ENCODE measurements around the gene SORBS2.

SORBS2 gene

DNA sequence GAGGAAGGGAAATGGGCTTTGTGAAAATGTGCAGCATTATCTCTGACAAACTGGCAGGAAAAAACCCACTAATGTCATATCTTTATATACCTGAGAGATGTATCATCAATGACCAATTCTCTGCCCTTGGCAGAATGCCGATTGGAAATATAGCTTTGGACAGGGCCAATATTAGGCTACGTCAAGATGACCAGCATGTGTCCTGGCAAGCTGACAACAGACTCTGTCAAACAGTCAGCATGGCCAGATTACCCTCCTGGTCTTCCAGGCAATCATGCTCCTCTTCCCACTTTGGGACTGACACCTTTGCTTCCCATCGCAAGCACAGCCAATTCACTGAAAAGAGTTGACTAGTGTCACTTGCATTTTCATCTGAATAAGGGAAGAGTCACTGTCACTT is 57.0 kb downstream of the SORBS2 start:
- H2BK120ac ChIP-seq (ENCODE audit: insufficient read depth, low read length, poor library complexity): no peak overlapping the region
- no peak overlapping the region for H4K91ac ChIP-seq (ENCODE audit: low read depth, low read length)
- no peak overlapping the region for H3K23ac ChIP-seq (ENCODE audit: low read length)
- no peak overlapping the region for H2AK5ac ChIP-seq (ENCODE audit: low read length)
- no peak overlapping the region for H4K8ac ChIP-seq (ENCODE audit: low read depth, low read length)
- no peaks in the 10 kb centered on the region for H3K9me3 ChIP-seq (ENCODE audit: insufficient read depth, low read depth, low read length)
- H3K9ac ChIP-seq (ENCODE audit: low read length): no peak overlapping the region
- no peaks in the 10 kb centered on the region for H3K36me3 ChIP-seq (ENCODE audit: control insufficient read depth in 1 of 2, insufficient read depth in 2 of 2, low read length in 2 of 2)
- H3K4me2 ChIP-seq (ENCODE audit: low read length): no peak overlapping the region
- no peaks in the 10 kb centered on the region for H3K79me1 ChIP-seq (ENCODE audit: low read length)
- H3K14ac ChIP-seq (ENCODE audit: low read length): no peak overlapping the region
- no peak overlapping the region for H3K18ac ChIP-seq (ENCODE audit: low read length)
- no peak overlapping the region for H3K4ac ChIP-seq (ENCODE audit: low read depth, low read length)
- H3K27ac ChIP-seq (ENCODE audit: low read depth, low read length): no peak overlapping the region
- H2BK5ac ChIP-seq (ENCODE audit: low read depth, low read length, poor library complexity): no peak overlapping the region
- no peak for DNase-seq
- H3K27me3 ChIP-seq (ENCODE audit: insufficient read depth, low read length): no peaks in the 10 kb centered on the region
- H2AFZ ChIP-seq (ENCODE audit: insufficient read depth, low read length, poor library complexity): no peak overlapping the region
- H3K4me1 ChIP-seq (ENCODE audit: control insufficient read depth in 1 of 2, insufficient read depth in 2 of 2, low read length in 2 of 2): no peaks in the 10 kb centered on the region
- no peaks in the 10 kb centered on the region for H3K79me2 ChIP-seq (ENCODE audit: control insufficient read depth, insufficient read depth, low read length, poor library complexity)
- no peak overlapping the region for H4K12ac ChIP-seq (ENCODE audit: low read depth, low read length)
- no peak overlapping the region for H2BK12ac ChIP-seq (ENCODE audit: low read length)
- no peak overlapping the region for H3K4me3 ChIP-seq (ENCODE audit: low read depth, low read length)
- WGBS (ENCODE audit: extremely low coverage, insufficient coverage, insufficient read length): no CpG with 5 or more reads among the region's 3 CpGs

DNA sequence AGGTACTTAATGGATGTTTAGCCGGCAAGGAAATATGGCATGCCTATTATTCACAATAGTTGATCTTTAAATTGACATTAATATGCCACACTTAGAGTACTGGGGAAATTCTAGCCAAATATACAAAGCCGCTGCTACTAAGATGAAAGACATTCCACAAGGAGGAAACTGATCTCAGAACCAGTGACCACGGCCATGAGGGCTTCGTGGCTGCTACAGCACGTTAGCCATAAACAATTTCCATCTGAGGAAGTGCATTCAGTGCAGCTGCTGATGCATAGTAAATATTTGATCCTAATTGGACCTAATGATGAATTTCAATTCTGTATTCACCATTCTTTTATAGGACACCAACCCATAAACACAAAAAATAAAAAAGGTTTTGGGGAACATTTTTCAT is 59.1 kb downstream of the SORBS2 start:
- Histone ChIP-seq H2BK5ac (ENCODE audit: low read depth, low read length, poor library complexity) (no peak overlapping the region), H2BK12ac (ENCODE audit: low read length) (no peak overlapping the region), H3K23ac (ENCODE audit: low read length) (no peak overlapping the region), H2AK5ac (ENCODE audit: low read length) (no peak overlapping the region), H3K4me3 (ENCODE audit: low read depth, low read length) (no peak overlapping the region), H3K4me2 (ENCODE audit: low read length) (no peak overlapping the region), H3K36me3 (ENCODE audit: control insufficient read depth in 1 of 2, insufficient read depth in 2 of 2, low read length in 2 of 2) (no peaks in the 10 kb centered on the region), H3K14ac (ENCODE audit: low read length) (no peak overlapping the region), H2AFZ (ENCODE audit: insufficient read depth, low read length, poor library complexity) (no peak overlapping the region), H3K27me3 (ENCODE audit: insufficient read depth, low read length) (no peaks in the 10 kb centered on the region), H2BK120ac (ENCODE audit: insufficient read depth, low read length, poor library complexity) (no peak overlapping the region), H3K9ac (ENCODE audit: low read length) (no peak overlapping the region), H3K4ac (ENCODE audit: low read depth, low read length) (no peak overlapping the region), H3K18ac (ENCODE audit: low read length) (no peak overlapping the region), H3K4me1 (ENCODE audit: control insufficient read depth in 1 of 2, insufficient read depth in 2 of 2, low read length in 2 of 2) (no peaks in the 10 kb centered on the region), H4K91ac (ENCODE audit: low read depth, low read length) (no peak overlapping the region), H4K8ac (ENCODE audit: low read depth, low read length) (no peak overlapping the region), H3K9me3 (ENCODE audit: insufficient read depth, low read depth, low read length) (no peaks in the 10 kb centered on the region), H4K12ac (ENCODE audit: low read depth, low read length) (no peak overlapping the region), H3K27ac (ENCODE audit: low read depth, low read length) (no peak overlapping the region), H3K79me2 (ENCODE audit: control insufficient read depth, insufficient read depth, low read length, poor library complexity) (no peaks in the 10 kb centered on the region), H3K79me1 (ENCODE audit: low read length) (no peaks in the 10 kb centered on the region)
- WGBS (ENCODE audit: extremely low coverage, insufficient coverage, insufficient read length): no CpG with 5 or more reads among the region's 5 CpGs
- no peak for DNase-seq

DNA sequence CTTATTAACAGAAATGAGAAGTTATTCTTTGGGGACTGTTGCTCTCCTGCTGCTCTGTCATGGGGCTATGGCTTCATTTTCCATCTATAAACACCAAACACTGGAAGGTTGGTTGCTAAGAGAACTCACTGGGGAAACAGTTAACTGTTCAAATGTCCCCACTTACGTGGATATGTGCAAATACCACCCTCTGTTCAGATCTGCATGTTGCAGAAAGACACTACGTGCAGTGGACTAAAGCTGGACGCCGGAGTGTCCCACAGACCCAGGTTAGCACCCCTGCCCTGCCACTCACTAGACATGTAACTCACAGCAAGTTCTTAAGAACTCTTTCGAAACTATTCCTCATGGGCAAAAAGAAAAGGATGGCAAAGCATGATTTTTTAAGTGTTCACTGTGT is 62.1 kb downstream of the SORBS2 start:
- H3K4me1 ChIP-seq (ENCODE audit: control insufficient read depth in 1 of 2, insufficient read depth in 2 of 2, low read length in 2 of 2): no peaks in the 10 kb centered on the region
- H3K36me3 ChIP-seq (ENCODE audit: control insufficient read depth in 1 of 2, insufficient read depth in 2 of 2, low read length in 2 of 2): no peaks in the 10 kb centered on the region
- H3K79me1 ChIP-seq (ENCODE audit: low read length): no peaks in the 10 kb centered on the region
- H3K9me3 ChIP-seq (ENCODE audit: insufficient read depth, low read depth, low read length): no peaks in the 10 kb centered on the region
- H2BK12ac ChIP-seq (ENCODE audit: low read length): no peak overlapping the region
- no peak overlapping the region for H3K4me3 ChIP-seq (ENCODE audit: low read depth, low read length)
- no peak overlapping the region for H3K14ac ChIP-seq (ENCODE audit: low read length)
- H4K8ac ChIP-seq (ENCODE audit: low read depth, low read length): no peak overlapping the region
- no peaks in the 10 kb centered on the region for H3K27me3 ChIP-seq (ENCODE audit: insufficient read depth, low read length)
- no peak for DNase-seq
- no peak overlapping the region for H4K12ac ChIP-seq (ENCODE audit: low read depth, low read length)
- no peak overlapping the region for H3K18ac ChIP-seq (ENCODE audit: low read length)
- H2BK120ac ChIP-seq (ENCODE audit: insufficient read depth, low read length, poor library complexity): no peak overlapping the region
- H2AK5ac ChIP-seq (ENCODE audit: low read length): no peak overlapping the region
- H2BK5ac ChIP-seq (ENCODE audit: low read depth, low read length, poor library complexity): no peak overlapping the region
- no peak overlapping the region for H3K4ac ChIP-seq (ENCODE audit: low read depth, low read length)
- no CpG with 5 or more reads among the region's 5 CpGs for WGBS (ENCODE audit: extremely low coverage, insufficient coverage, insufficient read length)
- H2AFZ ChIP-seq (ENCODE audit: insufficient read depth, low read length, poor library complexity): no peak overlapping the region
- no peak overlapping the region for H4K91ac ChIP-seq (ENCODE audit: low read depth, low read length)
- no peak overlapping the region for H3K23ac ChIP-seq (ENCODE audit: low read length)
- H3K79me2 ChIP-seq (ENCODE audit: control insufficient read depth, insufficient read depth, low read length, poor library complexity): no peaks in the 10 kb centered on the region
- H3K9ac ChIP-seq (ENCODE audit: low read length): no peak overlapping the region
- H3K27ac ChIP-seq (ENCODE audit: low read depth, low read length): no peak overlapping the region
- H3K4me2 ChIP-seq (ENCODE audit: low read length): no peak overlapping the region

DNA sequence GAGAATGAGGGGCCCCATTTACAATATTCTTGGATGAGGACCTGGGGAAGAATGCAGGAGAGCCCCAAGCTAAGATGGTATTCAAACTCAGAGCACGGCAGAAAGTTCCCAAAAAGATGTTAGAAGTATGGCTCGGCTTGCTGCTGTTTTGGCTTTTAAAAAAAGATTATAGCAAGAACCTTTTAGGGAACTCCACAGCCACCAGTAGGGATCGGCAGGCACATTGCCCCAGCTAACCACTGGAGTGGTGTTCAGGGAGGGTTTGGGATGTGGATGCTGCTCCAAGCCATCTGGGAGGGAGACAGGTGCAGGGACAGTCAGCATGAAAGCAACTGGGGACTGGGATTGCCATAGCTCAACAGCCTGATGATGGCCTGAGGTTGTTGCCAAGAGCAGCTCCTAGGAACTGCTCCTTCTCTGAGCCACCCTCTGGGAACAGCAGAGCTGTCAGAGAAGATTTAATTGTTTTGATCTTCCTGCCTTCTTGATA is 63.0 kb downstream of the SORBS2 start:
- no peak overlapping the region for H4K8ac ChIP-seq (ENCODE audit: low read depth, low read length)
- H2BK120ac ChIP-seq (ENCODE audit: insufficient read depth, low read length, poor library complexity): no peak overlapping the region
- H3K27ac ChIP-seq (ENCODE audit: low read depth, low read length): no peak overlapping the region
- DNase-seq: no peak
- H3K4ac ChIP-seq (ENCODE audit: low read depth, low read length): no peak overlapping the region
- WGBS (ENCODE audit: extremely low coverage, insufficient coverage, insufficient read length): no CpG with 5 or more reads among the region's 3 CpGs
- H3K14ac ChIP-seq (ENCODE audit: low read length): no peak overlapping the region
- no peak overlapping the region for H3K4me3 ChIP-seq (ENCODE audit: low read depth, low read length)
- no peak overlapping the region for H3K9ac ChIP-seq (ENCODE audit: low read length)
- H4K12ac ChIP-seq (ENCODE audit: low read depth, low read length): no peak overlapping the region
- H3K79me1 ChIP-seq (ENCODE audit: low read length): no peaks in the 10 kb centered on the region
- no peaks in the 10 kb centered on the region for H3K79me2 ChIP-seq (ENCODE audit: control insufficient read depth, insufficient read depth, low read length, poor library complexity)
- H3K27me3 ChIP-seq (ENCODE audit: insufficient read depth, low read length): no peaks in the 10 kb centered on the region
- no peak overlapping the region for H2AK5ac ChIP-seq (ENCODE audit: low read length)
- no peaks in the 10 kb centered on the region for H3K4me1 ChIP-seq (ENCODE audit: control insufficient read depth in 1 of 2, insufficient read depth in 2 of 2, low read length in 2 of 2)
- no peak overlapping the region for H2BK12ac ChIP-seq (ENCODE audit: low read length)
- H3K4me2 ChIP-seq (ENCODE audit: low read length): no peak overlapping the region
- H3K36me3 ChIP-seq (ENCODE audit: control insufficient read depth in 1 of 2, insufficient read depth in 2 of 2, low read length in 2 of 2): no peaks in the 10 kb centered on the region
- no peak overlapping the region for H3K18ac ChIP-seq (ENCODE audit: low read length)
- no peak overlapping the region for H4K91ac ChIP-seq (ENCODE audit: low read depth, low read length)
- H2BK5ac ChIP-seq (ENCODE audit: low read depth, low read length, poor library complexity): no peak overlapping the region
- no peaks in the 10 kb centered on the region for H3K9me3 ChIP-seq (ENCODE audit: insufficient read depth, low read depth, low read length)
- H2AFZ ChIP-seq (ENCODE audit: insufficient read depth, low read length, poor library complexity): no peak overlapping the region
- no peak overlapping the region for H3K23ac ChIP-seq (ENCODE audit: low read length)

Data from trophoblast cell (in vitro differentiated cells and primary cell).